GM12864 (cell line): ENCODE measurements around the gene FBXW2.

ENCODE experiments used
- DNase-seq: peaks from one replicate; pipeline ENCODE4 v3.0.0-alpha.2; 2011; ENCODE audit warnings: low read depth
- H3K4me3 ChIP-seq: 2 replicates; pipeline ENCODE4 v1.5.1; 2011; ENCODE audit warnings: mild to moderate bottlenecking, low read depth, low read length, control low read depth
- CTCF ChIP-seq: IDR thresholded peaks from 2 replicates; pipeline ENCODE4 v1.5.1; 2011; ENCODE audit warnings: low read depth, mild to moderate bottlenecking, moderate library complexity, low read length, control low read depth, inconsistent platforms; ENCODE audit errors: missing control alignments

FBXW2 gene

GRCh38 chr9:120780367-120780766 is 12.8 kb downstream of the FBXW2 start:
- no peak for TF ChIP-seq CTCF
- H3K4me3 ChIP-seq = no peak overlapping the region

GRCh38 chr9:120779227-120779626 is 14.0 kb downstream of the FBXW2 start:
- TF ChIP-seq CTCF = no peak
- no peak overlapping the region for H3K4me3 ChIP-seq
- DNase-seq = no peak

More at GRCh38 chr9:120780367-120780766, 12.8 kb downstream of the FBXW2 start:
- no peak for DNase-seq

GRCh38 chr9:120778758-120779157 is 14.5 kb downstream of the FBXW2 start:
- no peak overlapping the region for H3K4me3 ChIP-seq
- TF ChIP-seq CTCF = no peak
- no peak for DNase-seq

GRCh38 chr9:120777229-120777628 is 16.0 kb downstream of the FBXW2 start:
- no peak for DNase-seq

GRCh38 chr9:120776788-120777187 is 16.4 kb downstream of the FBXW2 start:
- TF ChIP-seq CTCF = no peak
- H3K4me3 ChIP-seq = no peak overlapping the region
- DNase-seq = no peak

More at GRCh38 chr9:120777229-120777628, 16.0 kb downstream of the FBXW2 start:
- no peak for TF ChIP-seq CTCF
- no peak overlapping the region for H3K4me3 ChIP-seq

- TF ChIP-seq CTCF = no peak
- DNase-seq = no peak
Observed at GRCh38 chr9:120775859-120776258, 17.4 kb downstream of the FBXW2 start.

GRCh38 chr9:120774719-120775118 is 18.5 kb downstream of the FBXW2 start:
- TF ChIP-seq CTCF = no peak
- no peak for DNase-seq
- no peak overlapping the region for H3K4me3 ChIP-seq

More at GRCh38 chr9:120775859-120776258, 17.4 kb downstream of the FBXW2 start:
- no peak overlapping the region for H3K4me3 ChIP-seq
